Right atrium auricular region (tissue), 2 donors: Measurements from ENCODE around the gene TBC1D7. TPM values are rescaled to one million over a fixed set of nuclear protein-coding genes. Genes with fewer than 3 reads are reported as not detected.

Experiments used
- DNase-seq: peaks from one replicate; pipeline ENCODE4 v3.0.0-alpha.2; 2019; ENCODE audit warnings: low spot score
- H3K27ac ChIP-seq, 2 donors: fragments of 200-600 bp; sonication (generic); 1 replicate in 1 of 2; 2 replicates in 1 of 2; pipeline ENCODE4 v1.5.1; 2016 to 2019
- H3K27me3 ChIP-seq, 2 donors: fragments of 200-600 bp; sonication (generic); one replicate each; pipeline versions ENCODE4 v1.5.1 to v1.6.0; 2017 to 2019
- H3K36me3 ChIP-seq: fragments of 200-600 bp; sonication (generic); one replicate; pipeline ENCODE4 v1.5.1; 2016
- H3K4me1 ChIP-seq, 2 donors: fragments of 200-600 bp; sonication (generic); one replicate each; pipeline versions ENCODE4 v1.5.1 to v1.6.0; 2017 to 2019
- H3K4me3 ChIP-seq, 2 donors: fragments of 200-600 bp; sonication (generic); 1 replicate in 1 of 2; 2 replicates in 1 of 2; pipeline ENCODE4 v1.5.1; 2017 to 2019; ENCODE audit warnings: mild to moderate bottlenecking in 1 of 2, moderate library complexity in 1 of 2
- H3K9me3 ChIP-seq, 2 donors: fragments of 200-600 bp; sonication (generic); one replicate each; pipeline ENCODE4 v1.5.1; 2019
- total RNA-seq, 2 donors: library from RNA; depleted of rRNA; stranded (reverse); fragments of >200 nt; gene quantifications; one replicate each; pipeline ENCODE4 v1.1.0, GENCODE V29; 2016
- TF ChIP-seq, protein P1 (sequence below), 2 donors: fragments of 200-600 bp; sonication (generic); IDR thresholded peaks; one replicate each; pipeline ENCODE4 v1.5.1; 2019; ENCODE audit warnings: antibody characterized with exemption in 2 of 2

TBC1D7 gene
- total RNA-seq, 2 donors from 2014 or later = 15.0 to 27.0 TPM

DNA sequence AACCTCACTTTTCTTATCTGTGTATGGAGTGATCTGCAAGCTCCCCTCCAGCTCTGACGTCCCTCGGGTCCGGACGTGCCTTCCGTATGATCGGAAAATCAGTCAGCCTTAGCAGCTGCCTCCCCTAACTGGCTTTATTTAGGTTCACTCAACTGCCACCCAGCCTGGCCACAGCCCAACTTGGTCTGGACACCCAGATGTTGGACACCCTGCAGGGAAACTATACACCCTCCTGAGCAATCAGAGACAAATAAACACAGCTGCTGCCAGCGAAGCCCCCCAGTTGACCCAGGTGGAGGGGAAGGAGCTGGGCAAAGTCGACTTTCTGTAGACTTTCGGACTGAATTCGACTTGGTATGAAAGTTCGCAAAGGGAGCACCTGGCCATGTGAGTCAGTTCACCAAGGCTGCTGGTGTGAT lies 28.9 kb downstream of the TBC1D7 start:
- Histone ChIP-seq H3K27ac (no peak overlapping the region), H3K4me3 (no peak overlapping the region), H3K9me3 (no peaks in the 10 kb centered on the region), H3K4me1 (peaks cover 0 to 27% of the 10 kb centered on the region in 2 donors), H3K27me3 (no peaks in the 10 kb centered on the region), H3K36me3 (peaks cover 19% of the 10 kb centered on the region)
- TF ChIP-seq, protein P1, sequence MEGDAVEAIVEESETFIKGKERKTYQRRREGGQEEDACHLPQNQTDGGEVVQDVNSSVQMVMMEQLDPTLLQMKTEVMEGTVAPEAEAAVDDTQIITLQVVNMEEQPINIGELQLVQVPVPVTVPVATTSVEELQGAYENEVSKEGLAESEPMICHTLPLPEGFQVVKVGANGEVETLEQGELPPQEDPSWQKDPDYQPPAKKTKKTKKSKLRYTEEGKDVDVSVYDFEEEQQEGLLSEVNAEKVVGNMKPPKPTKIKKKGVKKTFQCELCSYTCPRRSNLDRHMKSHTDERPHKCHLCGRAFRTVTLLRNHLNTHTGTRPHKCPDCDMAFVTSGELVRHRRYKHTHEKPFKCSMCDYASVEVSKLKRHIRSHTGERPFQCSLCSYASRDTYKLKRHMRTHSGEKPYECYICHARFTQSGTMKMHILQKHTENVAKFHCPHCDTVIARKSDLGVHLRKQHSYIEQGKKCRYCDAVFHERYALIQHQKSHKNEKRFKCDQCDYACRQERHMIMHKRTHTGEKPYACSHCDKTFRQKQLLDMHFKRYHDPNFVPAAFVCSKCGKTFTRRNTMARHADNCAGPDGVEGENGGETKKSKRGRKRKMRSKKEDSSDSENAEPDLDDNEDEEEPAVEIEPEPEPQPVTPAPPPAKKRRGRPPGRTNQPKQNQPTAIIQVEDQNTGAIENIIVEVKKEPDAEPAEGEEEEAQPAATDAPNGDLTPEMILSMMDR (IDR thresholded peaks at IDR 0.05) = no peak
- peak; percentile 42 for DNase-seq

DNA sequence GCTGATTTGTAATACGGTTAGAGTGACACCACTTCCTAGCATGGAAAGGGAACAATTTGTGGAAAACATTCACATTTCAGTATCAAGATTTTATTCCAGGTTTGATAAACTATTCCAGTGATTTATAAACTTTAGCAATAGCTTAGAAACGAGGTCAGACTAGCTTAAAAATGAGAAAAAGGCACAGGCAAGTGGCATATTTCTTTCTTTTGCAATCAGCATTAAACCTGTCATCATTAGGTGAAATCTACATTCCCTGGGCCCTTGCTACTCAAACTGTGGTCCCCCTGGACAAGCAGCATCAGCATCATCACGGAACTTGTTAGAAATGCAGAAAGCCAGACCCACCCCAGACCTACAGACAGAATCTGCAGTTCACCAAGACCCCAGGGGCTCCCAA lies 29.9 kb downstream of the TBC1D7 start:
- Histone ChIP-seq H3K9me3 (no peaks in the 10 kb centered on the region), H3K27ac (no peak overlapping the region), H3K4me1 (peaks cover 0 to 19% of the 10 kb centered on the region in 2 donors), H3K27me3 (no peaks in the 10 kb centered on the region), H3K36me3 (peaks cover 26% of the 10 kb centered on the region), H3K4me3 (no peak overlapping the region)
- TF ChIP-seq, protein P1 (IDR thresholded peaks at IDR 0.05) = no peak
- no peak for DNase-seq

DNA sequence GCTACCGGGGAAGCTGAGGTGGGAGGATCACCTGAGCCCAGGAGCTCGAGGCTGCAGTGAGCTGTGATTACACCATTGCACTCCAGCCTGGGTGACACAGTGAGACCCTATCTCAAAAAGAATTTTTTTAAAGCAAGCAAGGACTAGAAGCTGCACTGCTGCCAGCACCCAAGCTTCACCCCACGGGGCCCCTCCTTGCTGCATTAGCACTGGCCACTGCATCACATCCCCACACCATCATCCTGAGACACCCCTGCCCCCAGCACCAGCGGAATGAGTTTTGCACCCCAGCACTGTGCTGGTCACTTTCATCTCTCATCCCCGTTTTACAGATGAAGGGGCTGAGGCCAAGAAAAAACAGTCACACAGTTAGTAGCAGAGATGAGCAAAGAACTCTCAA lies 30.9 kb downstream of the TBC1D7 start:
- Histone ChIP-seq H3K36me3 (peaks cover 26% of the 10 kb centered on the region), H3K27me3 (no peaks in the 10 kb centered on the region), H3K27ac (no peak overlapping the region), H3K4me1 (peaks cover 0 to 8% of the 10 kb centered on the region in 2 donors), H3K9me3 (no peaks in the 10 kb centered on the region), H3K4me3 (no peak overlapping the region)
- peak; percentile 30 for DNase-seq
- TF ChIP-seq, protein P1 (IDR thresholded peaks at IDR 0.05) = no peak

DNA sequence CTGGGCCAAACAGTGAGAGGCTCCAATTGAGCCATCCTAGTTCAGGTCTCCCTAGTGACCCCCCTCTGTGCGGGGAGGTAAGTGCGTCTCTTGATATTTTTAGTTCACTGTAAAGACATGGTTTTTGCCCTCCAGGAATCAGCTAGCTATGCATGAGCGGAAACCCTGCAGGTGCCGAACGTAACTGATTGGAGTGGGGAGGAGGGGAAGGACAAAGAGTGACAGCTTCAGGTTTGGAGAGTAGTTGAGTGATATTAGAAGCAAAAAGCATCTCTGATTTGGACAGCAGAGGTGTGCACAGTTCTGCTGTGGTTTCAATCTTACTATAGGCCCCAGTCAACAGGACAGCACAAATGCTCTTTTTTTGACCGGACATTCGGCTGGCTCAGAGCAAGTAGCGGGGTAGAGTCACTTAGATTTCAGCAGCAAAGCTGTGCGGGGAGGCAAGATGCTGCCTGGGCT lies 31.8 kb downstream of the TBC1D7 start:
- Histone ChIP-seq H3K36me3 (peaks cover 26% of the 10 kb centered on the region), H3K9me3 (no peaks in the 10 kb centered on the region), H3K27ac (no peak overlapping the region), H3K4me3 (no peak overlapping the region), H3K27me3 (no peaks in the 10 kb centered on the region), H3K4me1 (peaks cover 0 to 3% of the 10 kb centered on the region in 2 donors)
- TF ChIP-seq, protein P1 (IDR thresholded peaks at IDR 0.05) = no peak
- no peak for DNase-seq

DNA sequence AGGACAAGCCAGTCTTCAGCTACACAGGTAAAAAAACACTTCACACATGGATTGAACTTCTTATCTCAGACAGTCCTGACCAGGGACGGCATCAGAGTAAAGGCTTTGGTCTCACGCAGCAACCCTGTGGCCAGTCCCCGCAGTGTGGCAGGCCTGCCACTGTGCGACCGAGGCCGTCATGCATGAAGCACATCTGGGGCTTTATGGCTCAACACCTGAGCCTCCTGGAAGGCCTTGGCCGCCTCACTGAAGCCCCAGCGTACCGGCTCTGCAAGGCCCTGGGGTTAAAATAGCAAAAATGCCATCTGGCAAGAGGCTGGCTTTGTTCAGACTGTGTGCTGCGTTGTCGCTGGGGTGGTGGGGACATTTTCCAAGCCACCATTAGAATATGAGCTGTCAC lies 32.8 kb downstream of the TBC1D7 start:
- Histone ChIP-seq H3K27me3 (no peaks in the 10 kb centered on the region), H3K4me1 (peaks cover 0 to 3% of the 10 kb centered on the region in 2 donors), H3K4me3 (no peak overlapping the region), H3K27ac (no peak overlapping the region), H3K9me3 (no peaks in the 10 kb centered on the region), H3K36me3 (peaks cover 25% of the 10 kb centered on the region)
- peak; percentile 32 for DNase-seq
- TF ChIP-seq, protein P1 (IDR thresholded peaks at IDR 0.05) = no peak

DNA sequence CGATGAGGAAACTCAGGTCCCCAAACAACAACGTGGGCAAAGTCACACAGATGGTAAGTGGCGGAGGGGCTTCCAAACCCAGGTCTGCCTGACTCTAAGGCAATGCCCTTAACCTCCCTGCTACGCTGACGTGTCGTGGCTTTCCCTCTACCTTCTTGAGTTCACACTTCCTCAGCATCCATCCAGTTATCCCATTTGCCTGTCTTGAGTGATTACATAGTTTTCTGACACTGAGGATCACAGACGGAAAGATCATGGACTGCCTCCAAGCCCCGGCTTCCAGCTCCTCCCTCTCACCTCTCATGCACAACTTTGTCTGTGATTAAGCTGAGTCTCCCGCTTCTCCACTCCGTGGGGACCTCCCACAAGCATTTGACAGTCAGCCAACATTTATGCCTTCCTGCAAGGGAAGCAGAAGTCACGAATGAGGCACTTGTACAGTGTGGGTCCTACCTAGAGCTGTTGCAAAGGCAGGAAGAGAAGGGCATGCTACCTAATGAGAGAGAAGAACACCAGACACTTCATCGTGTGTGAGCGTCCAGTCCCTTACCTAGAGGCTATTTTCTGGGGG lies 33.8 kb downstream of the TBC1D7 start:
- TF ChIP-seq, protein P1 (IDR thresholded peaks at IDR 0.05) = no peak
- no peaks in the 10 kb centered on the region for H3K27me3 ChIP-seq
- no peak overlapping the region for H3K4me3 ChIP-seq
- H3K36me3 ChIP-seq = peaks cover 19% of the 10 kb centered on the region
- peaks cover 0 to 3% of the 10 kb centered on the region in 2 donors for H3K4me1 ChIP-seq
- H3K27ac ChIP-seq = no peak overlapping the region
- H3K9me3 ChIP-seq = no peaks in the 10 kb centered on the region
- peak; percentile 48 for DNase-seq
